ENCODE measurements around the gene VAPA. TPM values are rescaled to one million over a fixed set of nuclear protein-coding genes. Genes with fewer than 3 reads are reported as not detected.

VAPA gene
- total and polyA plus RNA-seq, 9 of the 15 experiments (the other 6 are each of a cell fraction or from before 2014, with no cell fraction given): 219 to 902 (median 526) TPM

DNA sequence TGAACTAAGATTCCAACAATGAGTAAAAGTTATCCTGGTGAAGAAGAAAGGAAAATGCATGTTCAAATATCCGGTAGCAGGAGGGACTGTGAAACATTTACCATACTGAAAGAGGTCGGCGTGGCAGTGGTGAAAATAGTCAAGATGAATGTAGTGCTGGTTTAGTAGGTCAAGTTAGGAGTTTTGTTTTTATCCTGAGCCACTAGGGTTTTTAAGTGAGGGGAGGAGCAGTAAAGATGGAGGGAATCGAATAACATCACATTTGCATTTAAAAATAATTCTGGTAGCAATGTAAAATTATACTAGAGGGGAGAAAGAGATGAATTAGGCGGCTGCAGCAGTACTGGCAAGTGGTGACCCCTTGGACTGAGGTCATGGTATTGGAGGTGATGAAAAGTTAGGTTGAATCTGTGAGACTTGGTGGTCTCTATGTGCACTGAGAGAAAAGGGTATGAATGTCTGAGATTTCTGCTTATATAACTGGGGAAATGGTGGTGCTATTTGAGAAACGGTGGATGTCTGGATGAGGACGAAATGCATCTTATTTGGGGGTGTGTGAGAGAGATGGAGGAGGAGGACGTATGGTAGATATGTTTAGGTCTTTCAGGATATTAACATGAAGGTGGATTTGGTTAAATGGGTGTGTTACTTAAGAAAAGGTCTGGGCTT lies 5.9 kb downstream of the VAPA start:
- CTCF ChIA-PET (ENCODE audit: low intra/inter-chr PET ratio): no interaction called here
- H3K9me3 ChIP-seq (replicated peaks; ENCODE audit: control insufficient read depth, insufficient read depth, low read depth, low read length): no peaks in the 10 kb centered on the region
- peaks cover 59% of the 10 kb centered on the region for H3K36me3 ChIP-seq (ENCODE audit: control insufficient read depth, insufficient read depth, low read length)
- intact Hi-C loops (cut with micrococcal nuclease): loop anchor here (5.0 to 10.0 kb wide), 2 partner anchors 107 to 235 kb away; no protein-coding TSS in a partner anchor
- in situ Hi-C loops (cut with MboI): loop anchor here (10.0 kb wide), 1 partner anchor 905 kb away; no protein-coding TSS in a partner anchor
- peaks cover 100% of the 10 kb centered on the region for H3K79me2 ChIP-seq (ENCODE audit: control insufficient read depth, insufficient read depth, low read length)
- H2AFZ ChIP-seq (ENCODE audit: low read depth, low read length): no peak overlapping the region
- H4K20me1 ChIP-seq (replicated peaks; ENCODE audit: control insufficient read depth, insufficient read depth, low read length): peaks cover 72% of the 10 kb centered on the region
- no peaks in the 10 kb centered on the region for H3K27me3 ChIP-seq (ENCODE audit: control insufficient read depth in 2 of 2, insufficient read depth in 2 of 2, low read length in 2 of 2)
- ATAC-seq (peak; percentile 2; the same call in 2 of the 3 replicates), FAIRE-seq (no peak), DNase-seq (ENCODE audit: extremely low read depth in 1 of 4, low spot score in 3 of 4) (no peak)
- peak overlapping the region in 1 of 2 experiments; percentile 91; a peak in 2 of 4 replicates for H3K9ac ChIP-seq (ENCODE audit: insufficient read depth in 1 of 2, low read depth in 2 of 2, low read length in 2 of 2)
- H3K27ac ChIP-seq (ENCODE audit: extremely low read depth, low read depth, low read length): peak overlapping the region; percentile 97; the same call in 2 of the 3 replicates
- peak overlapping the region; percentile 85; the same call in 1 of the 2 replicates for H3K4me3 ChIP-seq
- no TSS peak for BruUV-seq (replicated peaks)
- WGBS (ENCODE audit: insufficient coverage, low coverage, missing lambda C conversion rate): 15% methylated on average over 8 of the region's 8 CpGs
- peak overlapping the region; percentile 80 for H3K4me2 ChIP-seq (ENCODE audit: insufficient read depth, low read length)
- peaks cover 2% of the 10 kb centered on the region for H3K9me1 ChIP-seq (ENCODE audit: control insufficient read depth, insufficient read depth, low read length)
- POLR2A ChIA-PET: interaction anchor here (0.8 kb wide), 1 partner anchor 149 kb away, joined by 3 read pairs; no protein-coding TSS in a partner anchor
- H3K4me1 ChIP-seq (replicated peaks in 1 of 2; ENCODE audit: control insufficient read depth in 2 of 2, insufficient read depth in 2 of 2, low read length in 2 of 2): peaks cover 18 to 46% of the 10 kb centered on the region in 2 experiments
- TF ChIP-seq ZFPM2 (CRISPR knock-in tag; IDR thresholded peaks at IDR 0.05): no peak
- TF ChIP-seq POLR2A (conservative IDR thresholded peaks at IDR 0.05): peak; percentile 57; the same call in 1 of the 2 replicates
- no peak for TF ChIP-seq ZNF253 (CRISPR knock-in tag; conservative IDR thresholded peaks at IDR 0.05)
- TF ChIP-seq JUND (IDR thresholded peaks at IDR 0.05; ENCODE audit: borderline replicate concordance, low read depth, low read length): 0 out of 2 replicates have a peak, but pooled peaks have one; percentile 8
- no peak for TF ChIP-seq JUND (tag; IDR thresholded peaks at IDR 0.05; ENCODE audit: borderline replicate concordance, low read depth, low read length)
- TF ChIP-seq ZNF282 (CRISPR knock-in tag; IDR thresholded peaks at IDR 0.05): no peak
- peak; percentile 37; the same call in 1 of the 2 replicates for TF ChIP-seq POLR2G (IDR thresholded peaks at IDR 0.05; ENCODE audit: low read depth, low read length)
- peak; percentile 63; the same call in 1 of the 2 replicates for TF ChIP-seq ARID2 (IDR thresholded peaks at IDR 0.05)
- TF ChIP-seq SMARCA5 (IDR thresholded peaks at IDR 0.05): peak; percentile 24; the same call in 1 of the 2 replicates
- no peak for TF ChIP-seq TBL1XR1 (IDR thresholded peaks at IDR 0.05; ENCODE audit: low read length in 2 of 2)
- TF ChIP-seq MLLT1 (IDR thresholded peaks at IDR 0.05): peak in 1 of 2 experiments; percentile 86; a peak in 3 of 4 replicates
- TF ChIP-seq, protein P1, sequence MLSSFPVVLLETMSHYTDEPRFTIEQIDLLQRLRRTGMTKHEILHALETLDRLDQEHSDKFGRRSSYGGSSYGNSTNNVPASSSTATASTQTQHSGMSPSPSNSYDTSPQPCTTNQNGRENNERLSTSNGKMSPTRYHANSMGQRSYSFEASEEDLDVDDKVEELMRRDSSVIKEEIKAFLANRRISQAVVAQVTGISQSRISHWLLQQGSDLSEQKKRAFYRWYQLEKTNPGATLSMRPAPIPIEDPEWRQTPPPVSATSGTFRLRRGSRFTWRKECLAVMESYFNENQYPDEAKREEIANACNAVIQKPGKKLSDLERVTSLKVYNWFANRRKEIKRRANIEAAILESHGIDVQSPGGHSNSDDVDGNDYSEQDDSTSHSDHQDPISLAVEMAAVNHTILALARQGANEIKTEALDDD (IDR thresholded peaks at IDR 0.05): peak; percentile 90
- TF ChIP-seq TEAD4 (IDR thresholded peaks at IDR 0.05; ENCODE audit: low read length): no peak
- no peak for TF ChIP-seq TEAD4 (CRISPR knock-in tag; IDR thresholded peaks at IDR 0.05; ENCODE audit: borderline replicate concordance)
- no peak for TF ChIP-seq ZNF197 (CRISPR knock-in tag; IDR thresholded peaks at IDR 0.05; ENCODE audit: low read depth)
- no peak for TF ChIP-seq ZNF644 (tag; IDR thresholded peaks at IDR 0.05; ENCODE audit: low read depth)
- TF ChIP-seq NR4A1 (CRISPR knock-in tag; IDR thresholded peaks at IDR 0.05): no peak
- 0 out of 2 replicates have a peak, but pooled peaks have one; percentile 24 for TF ChIP-seq NR4A1 (tag; IDR thresholded peaks at IDR 0.05)
